Measurements from ENCODE around the gene RUBCN.
"Not testable (repeated sequence)": the region's sequence is repeated elsewhere in the genome, so short reads cannot be mapped to it uniquely, and the experiment has no call there.

RUBCN gene

DNA sequence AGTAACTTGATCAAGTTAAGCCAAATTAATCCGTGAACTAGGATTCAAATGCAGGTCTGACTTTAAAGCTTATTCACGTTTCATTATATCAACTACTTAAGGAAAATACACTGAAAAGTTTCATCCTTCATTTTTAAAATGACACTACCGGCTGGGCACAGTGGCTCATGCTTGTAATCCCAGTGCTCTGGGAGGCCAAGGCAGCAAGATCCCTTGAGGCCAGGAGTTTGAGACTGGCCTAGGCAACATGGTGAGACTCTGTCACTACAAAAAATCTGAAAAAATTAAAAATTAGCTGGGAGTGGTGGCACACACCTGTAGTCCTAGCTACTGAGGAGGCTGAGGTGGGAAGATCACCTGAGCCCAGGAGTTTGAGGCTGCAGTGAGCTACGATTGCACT lies 3.7 kb downstream of the RUBCN start:
- DNase-seq = no peak

GRCh38 chr3:197731483-197731882 lies 5.2 kb downstream of the RUBCN start:
- DNase-seq = not testable (repeated sequence)

- DNase-seq = not testable (repeated sequence)
These were observed 5.9 kb downstream of the RUBCN start for GRCh38 chr3:197730770-197731169.

DNA sequence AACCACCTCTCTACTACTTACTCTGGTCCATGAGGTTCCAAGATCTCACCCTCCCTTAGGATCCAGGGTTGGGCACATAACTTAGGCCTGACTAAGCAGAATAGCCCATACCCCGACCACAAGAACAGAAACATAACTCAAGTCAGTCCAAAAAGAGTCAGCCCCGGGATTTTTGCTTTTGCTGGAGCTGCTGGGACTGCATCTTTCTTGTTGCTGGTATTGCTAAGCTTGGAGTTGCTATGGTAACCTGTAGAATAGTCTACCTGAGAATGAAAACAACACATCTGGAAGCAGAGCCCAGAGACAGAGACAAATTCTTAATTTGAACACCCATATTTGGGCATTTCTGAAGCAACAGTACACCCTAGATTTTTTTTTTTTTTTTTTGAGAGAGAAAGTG lies 6.5 kb downstream of the RUBCN start:
- no peak for DNase-seq

- DNase-seq = no peak
These were observed 8.2 kb downstream of the RUBCN start for GRCh38 chr3:197728487-197728886.

GRCh38 chr3:197727878-197728277 lies 8.8 kb downstream of the RUBCN start:
- DNase-seq = not testable (repeated sequence)

GRCh38 chr3:197722734-197723133 lies 14.0 kb downstream of the RUBCN start:
- no peak for DNase-seq

DNA sequence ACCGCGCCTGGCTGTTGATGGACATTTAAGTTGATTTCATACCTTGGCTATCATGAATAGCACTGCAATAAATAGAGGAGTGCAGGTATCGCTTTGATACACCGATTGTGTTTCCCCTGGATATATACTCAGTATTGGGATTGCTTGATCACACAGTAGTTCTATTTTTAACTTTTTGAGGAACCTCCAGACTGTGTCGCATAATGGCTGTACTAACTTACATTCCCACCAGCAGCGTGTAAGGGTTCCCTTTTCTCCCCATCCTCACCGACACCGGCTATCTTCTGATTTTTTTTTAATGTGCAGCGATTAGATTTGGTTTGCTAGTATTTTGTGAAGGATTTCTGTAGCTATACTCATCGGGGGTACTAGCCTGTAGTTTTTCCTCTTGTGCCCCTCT lies 16.0 kb downstream of the RUBCN start:
- DNase-seq = no peak

- no peak for DNase-seq
These were observed 17.8 kb downstream of the RUBCN start for GRCh38 chr3:197718891-197719290.

DNA sequence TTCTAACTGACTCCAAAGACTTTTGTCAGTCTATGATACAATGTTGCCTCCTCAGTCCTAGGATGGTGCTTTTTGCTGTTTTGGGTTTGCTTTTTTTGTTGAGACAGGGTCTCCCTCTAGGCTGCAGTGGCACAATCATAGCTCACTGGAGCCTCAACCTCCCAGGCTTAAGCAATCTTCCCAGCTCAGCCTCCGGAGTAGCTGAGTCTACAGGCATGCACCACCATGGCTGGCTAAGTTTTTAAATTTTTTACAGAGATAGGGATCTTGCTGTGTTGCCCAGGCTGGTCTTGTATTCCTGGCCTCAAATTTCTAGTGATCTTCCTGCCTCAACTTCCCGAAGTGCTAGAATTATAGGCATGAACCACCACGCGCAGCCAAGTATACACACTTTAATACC lies 22.5 kb downstream of the RUBCN start:
- no peak for DNase-seq

- no peak for DNase-seq
These were observed 23.3 kb downstream of the RUBCN start for GRCh38 chr3:197713477-197713822.

DNA sequence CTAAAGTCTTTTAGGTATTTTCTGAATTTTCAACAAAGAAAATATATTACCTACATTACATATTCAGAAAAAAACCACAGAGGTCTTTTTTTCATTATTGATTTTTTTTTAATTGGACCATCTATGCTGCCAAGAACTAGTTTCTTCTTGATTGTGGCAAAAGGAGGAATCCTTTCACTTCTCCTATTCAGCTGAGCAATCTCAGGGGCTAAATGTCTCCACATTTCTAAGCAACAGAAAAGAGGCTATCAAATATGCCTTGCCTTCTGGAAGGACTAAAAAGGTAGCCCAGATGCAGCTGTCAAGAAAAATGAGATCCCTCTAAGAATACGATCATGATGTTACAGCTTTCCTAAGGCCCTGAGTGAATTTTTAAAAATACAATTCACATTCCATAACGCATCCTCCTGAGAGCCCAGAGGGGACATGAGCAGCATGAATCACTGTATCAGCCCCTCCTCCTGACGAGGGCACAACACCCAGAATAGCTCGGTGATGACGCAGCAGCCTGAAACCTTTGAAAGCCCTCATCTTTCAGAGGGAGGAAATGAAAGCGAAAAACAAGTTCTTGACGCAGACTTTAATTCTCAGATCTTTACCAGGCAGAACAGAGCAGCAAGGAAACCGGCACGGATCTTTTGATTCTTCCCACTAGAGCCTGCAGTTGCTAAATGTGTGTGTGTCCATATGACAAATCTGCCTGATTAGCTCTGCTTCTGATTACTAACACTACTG lies 24.6 kb downstream of the RUBCN start:
- no peak for DNase-seq

DNA sequence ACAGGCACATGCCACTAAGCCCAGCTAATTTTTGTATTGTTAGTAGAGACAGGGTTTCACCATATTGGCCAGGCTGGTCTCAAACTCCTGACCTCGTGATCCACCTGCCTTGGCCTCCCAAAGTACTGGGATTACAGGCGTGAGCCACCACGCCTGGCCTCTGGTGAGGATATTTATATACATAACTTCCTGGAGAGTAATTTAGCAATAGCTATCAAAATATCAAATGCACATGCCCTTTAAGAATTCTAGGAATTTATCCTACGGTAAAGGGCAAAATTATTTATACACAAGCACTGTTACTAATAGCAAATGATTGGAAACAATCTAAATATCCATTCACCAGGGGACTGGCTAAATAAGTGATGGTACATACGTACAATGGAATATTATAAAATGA lies 25.7 kb downstream of the RUBCN start:
- not testable (repeated sequence) for DNase-seq

DNA sequence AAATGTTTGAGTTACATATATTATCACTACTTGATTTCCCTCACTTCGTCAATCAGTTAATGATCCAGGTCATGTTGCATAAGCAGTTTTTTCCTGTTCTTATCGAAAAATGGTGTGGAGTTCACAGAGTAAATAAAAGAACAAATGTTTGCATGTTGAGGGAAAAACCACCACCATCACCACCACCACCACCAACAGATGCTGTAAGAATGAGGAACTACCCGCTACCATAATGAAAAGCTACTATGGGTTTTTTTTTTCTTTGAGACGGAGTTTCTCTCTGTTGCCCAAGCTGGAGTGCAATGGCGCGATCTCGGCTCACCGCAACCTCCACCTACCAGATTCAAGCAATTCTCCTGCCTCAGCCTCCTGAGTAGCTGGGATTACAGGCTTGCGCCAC lies 27.6 kb downstream of the RUBCN start:
- no peak for DNase-seq

DNA sequence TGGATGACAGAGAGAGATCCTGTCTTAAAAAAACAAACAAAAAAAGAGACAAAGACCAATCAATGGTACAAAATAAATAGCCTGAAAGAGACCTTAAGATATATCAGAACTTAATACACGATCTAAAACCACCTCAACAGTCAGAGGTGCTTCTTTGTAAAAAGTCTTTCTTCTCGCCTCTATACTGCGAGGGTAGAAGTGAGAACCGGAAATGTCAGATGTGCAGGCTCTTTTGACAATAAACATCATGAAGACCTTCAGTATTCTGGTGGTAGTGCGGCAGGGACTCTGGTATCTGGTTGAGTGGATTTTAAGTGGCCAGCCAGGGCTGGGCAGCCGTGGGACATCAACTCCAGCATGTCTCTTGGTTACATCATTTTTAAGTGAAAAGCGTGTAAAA lies 30.0 kb downstream of the RUBCN start:
- no peak for DNase-seq

DNA sequence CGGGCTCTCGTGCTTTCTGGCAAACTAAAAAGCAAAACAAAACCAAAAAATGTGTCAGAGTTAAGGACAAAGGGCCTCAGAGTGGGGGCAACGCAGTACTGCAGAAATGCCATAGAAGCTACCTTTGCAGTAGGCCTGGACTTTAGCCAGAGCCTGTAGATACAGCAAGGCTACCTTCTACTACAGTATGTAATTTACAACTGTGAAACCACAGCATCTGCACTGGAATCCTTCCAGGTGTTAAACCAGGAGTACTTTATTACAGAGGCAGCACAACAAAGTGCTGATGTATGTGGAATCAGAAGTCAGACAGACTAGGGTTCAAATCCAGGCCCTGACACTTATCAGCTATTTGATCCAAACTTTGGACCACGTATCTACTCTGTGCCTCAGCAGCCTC lies 34.9 kb downstream of the RUBCN start:
- no peak for DNase-seq

DNA sequence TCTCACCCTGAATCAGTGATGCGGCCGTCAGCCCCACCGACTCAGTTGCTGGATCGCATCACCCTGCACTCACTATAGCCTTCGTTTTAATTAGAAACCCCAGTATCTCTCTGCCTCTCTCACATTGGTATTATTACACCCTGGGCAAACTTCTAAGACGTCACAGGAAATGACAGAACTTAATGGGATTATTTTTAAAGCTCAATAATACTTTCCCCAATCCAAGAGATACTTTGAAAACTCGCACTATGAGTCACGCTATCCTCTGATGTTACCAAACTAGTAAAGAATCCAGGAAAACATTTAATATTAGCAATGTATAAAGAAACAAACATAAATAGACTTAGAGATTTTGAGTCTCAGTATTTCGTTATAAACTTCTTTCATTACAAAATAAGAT lies 36.6 kb downstream of the RUBCN start:
- DNase-seq = no peak

GRCh38 chr3:197697355-197697754 lies 39.3 kb downstream of the RUBCN start:
- DNase-seq = no peak

DNA sequence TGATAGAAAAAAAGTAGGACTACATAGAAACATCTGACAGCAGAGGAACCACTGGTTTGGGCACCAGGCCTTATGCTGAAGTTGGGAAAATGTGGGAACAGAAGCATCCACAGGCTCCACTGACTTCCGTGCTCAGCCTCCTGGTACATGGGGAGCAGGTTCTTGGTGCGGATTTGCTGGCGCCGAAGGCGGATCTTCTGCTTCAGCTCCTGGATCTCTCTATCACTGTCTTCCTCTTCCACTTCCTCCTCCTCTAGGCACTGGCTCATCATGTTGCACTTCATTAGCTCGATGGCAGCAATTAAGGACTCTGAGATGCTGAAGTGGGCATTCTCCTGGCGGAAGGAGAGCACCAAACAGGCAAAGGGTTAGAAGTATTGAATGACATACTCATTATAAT lies 42.5 kb downstream of the RUBCN start:
- no peak for DNase-seq

DNA sequence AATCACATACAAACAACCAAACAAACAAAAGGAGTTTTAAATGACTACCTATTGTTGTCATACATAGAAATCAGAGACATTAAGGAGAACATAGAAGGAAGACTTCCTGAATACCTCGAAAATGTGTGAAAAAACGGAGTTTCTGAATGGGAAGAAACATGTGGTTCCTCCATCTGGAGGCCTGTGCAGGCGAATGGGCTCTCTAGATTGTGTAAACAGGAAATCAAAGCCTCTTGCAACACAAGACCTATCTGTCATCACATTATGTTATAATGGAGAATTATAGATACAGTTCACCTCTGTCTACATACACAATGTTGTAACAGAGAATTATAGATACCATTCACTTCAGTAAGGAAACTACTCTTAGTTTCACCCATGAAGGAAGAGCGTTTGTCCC lies 44.1 kb downstream of the RUBCN start:
- no peak for DNase-seq

DNA sequence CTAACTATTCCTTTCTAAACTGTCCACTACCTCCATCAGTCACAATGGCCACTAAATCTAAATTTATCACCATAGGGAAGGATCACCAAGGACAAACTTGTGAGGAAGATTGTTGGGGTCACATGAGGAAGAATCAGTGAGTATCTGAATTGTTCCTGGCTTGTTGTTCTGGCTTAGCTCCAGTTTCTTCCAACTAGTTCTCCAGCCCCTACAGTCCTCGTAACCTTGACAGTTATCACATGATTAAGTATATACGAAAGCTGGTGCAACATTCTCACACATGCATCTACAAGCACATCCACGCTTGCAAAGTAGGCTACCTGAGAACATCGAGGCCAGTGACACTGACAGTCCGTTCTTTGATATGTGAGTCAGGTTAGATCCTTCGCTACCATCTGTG lies 46.0 kb downstream of the RUBCN start:
- DNase-seq = no peak

- no peak for DNase-seq
These were observed 49.1 kb downstream of the RUBCN start for GRCh38 chr3:197687570-197687969.

- DNase-seq = no peak
These were observed 49.8 kb downstream of the RUBCN start for GRCh38 chr3:197686899-197687298.

DNA sequence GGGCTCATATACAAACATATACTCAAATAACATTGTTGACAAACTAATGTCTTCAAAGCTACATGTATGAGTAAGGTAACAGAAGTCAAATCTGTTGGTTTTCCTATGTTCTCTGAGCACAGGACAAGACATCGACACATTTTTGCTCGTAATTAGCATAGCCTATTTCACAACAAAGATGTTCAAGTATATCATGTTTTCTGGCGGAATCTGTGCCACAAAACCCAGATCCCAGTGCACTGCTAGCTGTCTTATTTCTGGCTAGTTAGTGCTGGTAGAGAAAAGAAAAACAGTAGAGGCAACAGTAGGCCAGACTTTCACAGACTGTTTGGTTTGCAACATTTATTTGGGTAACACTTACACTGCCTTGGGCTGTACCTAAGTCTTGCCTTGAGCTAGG lies 51.2 kb downstream of the RUBCN start:
- no peak for DNase-seq

- DNase-seq = no peak
These were observed 53.5 kb downstream of the RUBCN start for GRCh38 chr3:197683191-197683590.

GRCh38 chr3:197682713-197683112 lies 54.0 kb downstream of the RUBCN start:
- DNase-seq = no peak

Data from NCI-H1417 treated with DMSO at 0.1 percent for 48 hours (cell line).